CD4-positive, alpha-beta T cell treated with Interleukin-15 for 4 hours (primary cell): ENCODE measurements around the gene NTF3.

Experiments used
- DNase-seq: peaks from one replicate; pipeline ENCODE4 v3.0.0-alpha.2; 2020; ENCODE audit warnings: low spot score

Gene NTF3

DNA sequence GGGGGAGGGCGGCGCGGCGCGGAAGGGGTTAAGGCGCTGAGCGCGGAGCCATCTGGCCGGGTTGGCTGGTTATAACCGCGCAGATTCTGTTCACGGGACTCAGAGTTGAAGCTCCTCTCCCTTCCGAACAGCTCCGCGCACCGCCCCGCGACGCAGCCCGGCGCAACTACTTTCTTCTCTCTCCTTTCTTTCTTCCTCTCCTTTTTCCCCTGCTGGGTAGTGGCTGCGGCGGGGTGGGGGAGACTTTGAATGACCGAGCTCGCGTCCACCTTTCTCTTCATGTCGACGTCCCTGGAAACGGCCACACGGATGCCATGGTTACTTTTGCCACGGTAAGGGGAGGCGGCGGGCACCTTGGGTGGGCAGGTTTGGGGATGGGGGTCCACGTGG lies at the start of gene NTF3:
Gene NTF3 (plus strand): TSS at position 98 of the 390 bp plus-strand sequence. CDS start 217 bp downstream, at position 315.
- no peak for DNase-seq

- no peak for DNase-seq
Measured at GRCh38 chr12:5384015-5384414, 47.9 kb upstream of the NTF3 start.

DNA sequence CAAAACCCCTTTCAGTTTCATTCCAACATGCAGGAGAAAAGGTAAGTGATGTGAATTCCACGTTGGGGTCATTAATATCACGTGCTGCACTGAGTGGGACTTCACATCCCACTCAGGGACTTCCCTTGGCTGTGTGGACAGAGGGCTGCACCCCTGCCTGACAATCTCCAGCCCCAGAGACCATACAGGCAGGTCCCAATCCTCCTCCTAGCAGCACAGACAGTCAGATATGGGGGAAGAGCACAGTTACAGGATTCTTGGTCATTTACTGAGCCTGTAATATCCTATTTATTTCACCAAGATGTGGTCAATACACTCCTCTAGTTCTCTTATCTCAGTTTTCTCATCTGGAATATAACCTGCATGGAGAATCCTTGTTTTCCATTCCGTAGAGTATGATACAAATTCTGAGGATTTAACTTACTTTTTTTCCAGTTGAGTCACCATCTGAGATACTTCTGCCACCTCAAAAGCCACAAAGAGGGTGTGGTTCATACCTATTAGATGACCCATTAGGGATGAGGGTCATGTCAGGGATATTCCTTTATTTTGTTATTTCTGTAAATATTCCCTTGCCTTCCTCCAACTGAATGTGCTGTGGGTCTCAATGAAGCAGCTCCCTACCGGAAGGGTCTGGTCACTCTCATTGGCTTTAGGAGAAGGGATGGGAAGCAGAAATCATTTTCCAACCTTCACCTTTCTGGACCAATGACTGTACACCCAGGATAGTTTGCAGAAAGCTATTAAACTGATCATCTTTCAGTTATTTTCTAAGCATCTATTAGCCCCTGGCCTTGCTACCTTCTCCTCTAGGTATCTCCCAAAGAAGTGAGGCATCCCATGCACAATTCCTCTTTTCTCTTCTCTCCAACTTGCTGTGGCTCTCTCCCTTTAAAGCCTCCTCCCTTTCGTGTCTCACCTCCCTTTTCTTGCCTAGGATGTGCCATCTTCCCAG lies 43.0 kb upstream of the NTF3 start:
- no peak for DNase-seq

GRCh38 chr12:5390174-5390799 lies 41.6 kb upstream of the NTF3 start:
- no peak for DNase-seq

GRCh38 chr12:5391653-5392052 lies 40.3 kb upstream of the NTF3 start:
- DNase-seq = no peak

DNA sequence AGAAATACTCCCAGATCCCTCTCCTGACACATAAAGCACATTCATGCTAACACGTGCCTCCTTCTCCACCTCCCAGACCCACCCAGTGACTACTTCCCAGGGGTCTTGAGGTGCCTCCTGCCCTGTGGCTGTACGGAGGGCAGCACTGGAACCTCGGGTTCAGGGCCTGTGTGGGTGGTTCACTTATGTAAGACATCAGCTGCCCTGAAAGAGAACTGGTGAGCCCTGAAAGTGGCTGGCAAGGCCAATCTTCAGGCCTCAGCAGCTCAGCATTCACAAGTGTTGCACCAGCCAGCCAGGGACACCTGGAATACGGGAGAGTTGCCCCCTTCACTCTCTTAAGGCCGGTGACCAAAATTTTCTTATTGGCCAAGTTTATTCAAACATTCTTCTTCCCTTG lies 38.9 kb upstream of the NTF3 start:
- DNase-seq = no peak

DNA sequence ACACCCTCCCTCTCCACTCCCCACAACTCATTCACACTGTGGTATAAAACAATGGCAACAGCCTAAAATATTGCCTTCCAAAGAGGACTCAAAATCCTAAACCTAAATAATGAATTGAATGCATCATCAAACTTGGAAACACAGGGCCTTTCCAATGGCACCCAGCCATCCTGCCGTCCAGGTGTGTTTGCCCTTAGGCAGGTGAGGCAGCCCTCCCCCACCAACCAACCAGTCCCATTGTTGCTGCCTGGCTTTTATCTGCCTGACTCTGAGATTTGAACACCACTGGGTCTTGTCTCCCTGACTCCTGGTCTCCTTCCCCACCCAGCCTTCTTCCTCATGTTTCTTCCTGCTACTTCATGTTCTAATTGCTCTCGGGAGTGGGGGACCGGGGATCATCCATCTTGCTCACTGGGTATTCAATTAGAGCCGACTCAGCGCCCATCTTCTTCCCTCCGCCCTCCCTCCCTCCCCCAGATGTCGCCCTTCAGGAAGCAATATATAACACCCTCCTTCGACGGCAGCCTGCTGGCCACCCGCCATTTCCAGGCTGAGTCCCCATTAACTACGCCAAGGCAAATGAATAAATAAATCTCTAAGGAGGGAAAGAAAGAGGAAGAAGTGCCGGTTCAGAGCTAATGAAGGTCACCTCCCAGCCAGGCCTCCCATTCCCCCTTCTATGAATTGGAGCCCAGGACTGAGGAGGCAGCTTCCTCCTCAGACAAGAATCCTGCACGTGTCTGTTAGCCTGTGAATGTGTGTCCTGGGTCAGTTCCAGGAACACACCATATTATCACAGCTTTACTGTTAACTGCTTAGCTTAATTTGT lies 36.3 kb upstream of the NTF3 start:
- DNase-seq = no peak

GRCh38 chr12:5396541-5396940 lies 35.4 kb upstream of the NTF3 start:
- no peak for DNase-seq

GRCh38 chr12:5399266-5399665 lies 32.6 kb upstream of the NTF3 start:
- DNase-seq = no peak

DNA sequence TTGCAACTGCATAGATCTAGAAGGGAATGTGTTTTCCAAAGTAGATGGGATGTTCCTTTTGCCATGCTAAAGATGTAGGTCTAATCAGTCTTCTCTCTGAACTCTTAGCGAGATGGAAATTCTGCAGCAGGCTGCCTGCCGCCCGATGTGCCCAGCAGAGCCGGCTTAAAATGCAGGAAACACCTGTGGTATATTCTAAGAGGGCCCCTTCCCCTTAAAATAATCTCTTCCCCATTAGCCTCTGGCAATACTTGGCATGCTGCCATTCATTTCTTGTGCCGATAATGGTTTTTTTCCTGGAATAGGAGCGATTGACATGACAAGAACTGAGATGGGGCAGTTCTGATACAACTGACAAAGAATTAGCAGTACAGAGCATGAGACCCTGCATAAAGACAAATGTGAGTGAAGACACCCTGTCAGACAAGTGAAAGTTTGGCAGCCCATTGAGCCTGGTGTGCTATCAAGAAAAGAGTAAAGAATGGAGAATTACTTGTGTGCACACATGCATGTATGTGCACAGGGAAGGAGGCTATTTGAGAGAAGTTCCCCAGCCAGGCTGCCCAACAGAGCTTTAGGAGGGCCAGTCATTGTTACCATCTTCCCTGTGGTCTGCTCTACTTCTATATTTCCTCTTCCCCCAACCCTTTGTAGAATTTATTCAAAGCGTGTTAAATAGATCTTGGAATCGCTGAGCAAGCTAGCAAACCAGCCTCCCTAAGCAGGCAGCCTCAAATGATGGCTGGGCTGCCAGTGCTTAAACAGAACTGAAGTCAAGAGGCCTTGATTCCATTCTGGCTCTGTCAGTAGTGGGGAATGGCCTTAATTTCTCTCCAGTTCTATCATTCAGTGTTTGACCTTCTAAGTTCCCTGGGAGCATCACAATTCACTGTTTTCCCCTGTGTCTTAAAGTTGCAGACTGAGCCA lies 29.6 kb upstream of the NTF3 start:
- no peak for DNase-seq

DNA sequence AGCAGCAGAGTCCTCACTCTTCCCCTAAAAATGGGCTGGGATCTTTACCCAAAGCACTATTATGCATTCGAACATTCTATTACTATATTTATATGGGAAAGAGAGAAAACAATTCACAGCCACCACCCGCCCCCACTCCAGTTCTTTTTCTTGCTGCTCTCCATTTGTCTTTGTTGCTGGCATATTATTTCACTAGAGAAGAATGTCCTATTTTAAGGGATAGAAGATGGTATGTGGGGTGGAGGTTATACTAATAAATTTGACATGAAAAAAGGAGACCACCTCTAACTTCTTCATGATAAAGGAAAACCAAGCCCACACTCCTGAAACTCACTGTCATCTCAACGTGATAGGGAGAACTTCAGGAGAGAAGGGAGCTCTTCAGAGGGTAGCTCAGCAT lies 28.5 kb upstream of the NTF3 start:
- no peak for DNase-seq

GRCh38 chr12:5407034-5407856 lies 24.7 kb upstream of the NTF3 start:
- DNase-seq = no peak

GRCh38 chr12:5409619-5410018 lies 22.3 kb upstream of the NTF3 start:
- no peak for DNase-seq

GRCh38 chr12:5416571-5416970 lies 15.3 kb upstream of the NTF3 start:
- DNase-seq = no peak

- no peak for DNase-seq
Measured at GRCh38 chr12:5417500-5417899, 14.4 kb upstream of the NTF3 start.

GRCh38 chr12:5428332-5429221 lies 3.3 kb upstream of the NTF3 start:
- DNase-seq = no peak

GRCh38 chr12:5429741-5430557 lies 2.0 kb upstream of the NTF3 start:
- DNase-seq = no peak
